Keratinocyte (primary cell): ENCODE results near the gene RNLS. TPM values are rescaled to one million over a fixed set of nuclear protein-coding genes. Genes with fewer than 3 reads are reported as not detected.

Source experiments
- DNase-seq: peaks from one replicate; pipeline ENCODE4 v3.0.0-alpha.2; 2011; ENCODE audit warnings: low read depth, missing footprints, low spot score
- FAIRE-seq: peaks from 2 replicates; lab custom pipeline; 2011; peaks lifted over from hg19 to GRCh38; lab: Jason Lieb, UNC
- H2AFZ ChIP-seq: 2 replicates; pipeline ENCODE4 v1.6.0; 2012; ENCODE audit warnings: low read length, control low read depth, inconsistent platforms; ENCODE audit not compliant: control insufficient read depth
- H3K27ac ChIP-seq: 2 replicates; pipeline ENCODE4 v1.5.1; 2011; ENCODE audit warnings: low read length; ENCODE audit not compliant: control insufficient read depth, insufficient read depth
- H3K27me3 ChIP-seq: 3 replicates; pipeline ENCODE4 v1.6.0; 2011; ENCODE audit warnings: low read length; ENCODE audit not compliant: control insufficient read depth, insufficient read depth; ENCODE audit errors: extremely low read depth
- H3K36me3 ChIP-seq, 2 experiments: 2 replicates in 1 of 2; 3 replicates in 1 of 2; pipeline ENCODE4 v1.5.1; 2011; ENCODE audit warnings: low read length in 2 of 2, mild to moderate bottlenecking in 1 of 2; ENCODE audit not compliant: control insufficient read depth in 2 of 2, insufficient read depth in 2 of 2; ENCODE audit errors: extremely low read depth in 1 of 2
- H3K4me1 ChIP-seq: 3 replicates; pipeline ENCODE4 v1.5.1; 2011; ENCODE audit warnings: low read length; ENCODE audit not compliant: control insufficient read depth, insufficient read depth; ENCODE audit errors: extremely low read depth
- H3K4me2 ChIP-seq: 3 replicates; pipeline ENCODE4 v1.6.0; 2011; ENCODE audit warnings: low read depth, low read length; ENCODE audit not compliant: control insufficient read depth, insufficient read depth; ENCODE audit errors: extremely low read depth
- H3K4me3 ChIP-seq, 3 experiments: fragments of 200-600 bp in 1 of 3; sonication (generic) in 1 of 3; 2 replicates in 2 of 3; 3 replicates in 1 of 3; pipeline ENCODE4 v1.5.1; 2011 to 2016; ENCODE audit warnings: low read length in 3 of 3, mild to moderate bottlenecking in 3 of 3, control low read depth in 2 of 3, inconsistent platforms in 1 of 3, low read depth in 1 of 3, mixed read lengths in 1 of 3, mixed run types in 1 of 3, moderate library complexity in 1 of 3; ENCODE audit not compliant: control insufficient read depth in 2 of 3, insufficient read depth in 2 of 3; ENCODE audit errors: extremely low read depth in 1 of 3
- H3K79me2 ChIP-seq: 2 replicates; pipeline ENCODE4 v1.6.0; 2012; ENCODE audit warnings: low read length; ENCODE audit not compliant: control insufficient read depth, insufficient read depth
- H3K9ac ChIP-seq: 3 replicates; pipeline ENCODE4 v1.6.0; 2011; ENCODE audit warnings: low read length; ENCODE audit not compliant: control insufficient read depth, insufficient read depth; ENCODE audit errors: extremely low read depth
- H3K9me1 ChIP-seq: 3 replicates; pipeline ENCODE4 v1.6.0; 2011; ENCODE audit warnings: low read length; ENCODE audit not compliant: control insufficient read depth, insufficient read depth; ENCODE audit errors: extremely low read depth
- H3K9me3 ChIP-seq: 2 replicates; pipeline ENCODE4 v1.5.1; 2012; ENCODE audit warnings: low read depth, low read length; ENCODE audit not compliant: control insufficient read depth
- H4K20me1 ChIP-seq: 3 replicates; pipeline ENCODE4 v1.6.0; 2011; ENCODE audit warnings: low read length; ENCODE audit not compliant: control insufficient read depth, insufficient read depth; ENCODE audit errors: extremely low read depth
- CTCF ChIP-seq, 3 experiments: IDR thresholded peaks in 1 of 3; conservative IDR thresholded peaks in 1 of 3; optimal IDR thresholded peaks in 1 of 3; 2 replicates in 2 of 3; 3 replicates in 1 of 3; pipeline versions ENCODE3 to v1.5.1; 2011; ENCODE audit warnings: low read length in 3 of 3, mild to moderate bottlenecking in 3 of 3, moderate library complexity in 2 of 3, control low read depth in 1 of 3, inconsistent platforms in 1 of 3; ENCODE audit not compliant: insufficient read depth in 2 of 3; ENCODE audit errors: extremely low read depth in 1 of 3
- EZH2 ChIP-seq: IDR thresholded peaks from one replicate; pipeline ENCODE4 v1.6.1; 2012; ENCODE audit warnings: inconsistent platforms, mild to moderate bottlenecking, low read length, moderate library complexity
- dilution Hi-C: fragments of 300-500 bp; cut with MboI; formaldehyde crosslinking; loops from one replicate; pipeline ENCODE4 v1.7.0; 2020; ENCODE audit warnings: low sequenced_read_pairs; ENCODE audit not compliant: extremely low pct_ligation_motif_present
- polyA plus RNA-seq, 5 experiments: library from polyadenylated mRNA; depleted of rRNA in 3 of 5; stranded (reverse) in 3 of 5; stranded (forward) in 1 of 5; unstranded in 1 of 5; fragments of >200 nt; gene quantifications; 1 replicate in 1 of 5; 2 replicates in 3 of 5; 3 replicates in 1 of 5; pipeline versions ENCODE4 v1.2.1 to v1.2.3, GENCODE V29; 2011 to 2012; ENCODE audit warnings: missing spikeins in 2 of 5, low read depth in 1 of 5, low replicate concordance in 1 of 5

RNLS gene
- polyA plus RNA-seq, 1 donor (not counting 4 experiments of a cell fraction or from before 2014, with no cell fraction given): 6.8 TPM

GRCh38 chr10:88507826-88508453 lies 75.2 kb downstream of the RNLS start:
- dilution Hi-C loops: no loop called here
- Histone ChIP-seq H3K4me2 (no peak overlapping the region), H4K20me1 (no peaks in the 10 kb centered on the region), H3K4me1 (no peaks in the 10 kb centered on the region), H3K9me3 (no peaks in the 10 kb centered on the region), H3K4me3 (no peak overlapping the region), H3K27me3 (no peaks in the 10 kb centered on the region), H3K36me3 (no peaks in the 10 kb centered on the region), H3K79me2 (no peaks in the 10 kb centered on the region), H2AFZ (no peak overlapping the region), H3K9me1 (no peaks in the 10 kb centered on the region), H3K9ac (no peak overlapping the region), H3K27ac (no peak overlapping the region)
- DNase-seq (no peak), FAIRE-seq (no peak)
- TF ChIP-seq EZH2: no peak
- no peak for TF ChIP-seq CTCF (optimal IDR thresholded peaks at IDR 0.05 in 1 of 3, IDR thresholded peaks at IDR 0.05 in 1 of 3, conservative IDR thresholded peaks at IDR 0.05 in 1 of 3; ENCODE audit: extremely low read depth in 1 of 3, insufficient read depth in 2 of 3, low read length in 3 of 3)

GRCh38 chr10:88507404-88507803 lies 75.7 kb downstream of the RNLS start:
- dilution Hi-C loops: no loop called here
- no peak for FAIRE-seq

More at GRCh38 chr10:88507404-88507803, 75.7 kb downstream of the RNLS start:
- Histone ChIP-seq H3K27ac (no peak overlapping the region), H3K4me3 (no peak overlapping the region), H3K9me3 (no peaks in the 10 kb centered on the region), H3K9ac (no peak overlapping the region), H3K36me3 (no peaks in the 10 kb centered on the region), H3K4me1 (no peaks in the 10 kb centered on the region), H3K9me1 (no peaks in the 10 kb centered on the region), H2AFZ (no peak overlapping the region), H3K79me2 (no peaks in the 10 kb centered on the region), H3K4me2 (no peak overlapping the region), H4K20me1 (no peaks in the 10 kb centered on the region), H3K27me3 (no peaks in the 10 kb centered on the region)
- no peak for DNase-seq
- TF ChIP-seq CTCF (optimal IDR thresholded peaks at IDR 0.05 in 1 of 3, IDR thresholded peaks at IDR 0.05 in 1 of 3, conservative IDR thresholded peaks at IDR 0.05 in 1 of 3; ENCODE audit: extremely low read depth in 1 of 3, insufficient read depth in 2 of 3, low read length in 3 of 3) (no peak), EZH2 (no peak)
